Neuronal stem cell (in vitro differentiated cells): ENCODE data around the gene IRF2BPL.

Experiments
- DNase-seq: peaks from one replicate; pipeline ENCODE4 v3.0.0-alpha.2; 2013; ENCODE audit warnings: low spot score
- H2AFZ ChIP-seq: one replicate; pipeline ENCODE4 v1.6.1; 2013; ENCODE audit warnings: mild to moderate bottlenecking, low read length, inconsistent platforms
- H2AK5ac ChIP-seq: 2 replicates; pipeline ENCODE4 v1.6.1; 2013; ENCODE audit warnings: low read depth, mild to moderate bottlenecking, inconsistent platforms, low read length, moderate library complexity, mixed read lengths
- H2BK120ac ChIP-seq: 2 replicates; pipeline ENCODE4 v1.6.1; 2013; ENCODE audit warnings: low read depth, mild to moderate bottlenecking, inconsistent platforms, low read length, moderate library complexity, mixed read lengths
- H2BK12ac ChIP-seq: one replicate; pipeline ENCODE4 v1.6.1; 2013; ENCODE audit warnings: low read length, inconsistent platforms
- H2BK15ac ChIP-seq: 2 replicates; pipeline ENCODE4 v1.6.1; 2013; ENCODE audit warnings: mild to moderate bottlenecking, low read length, inconsistent platforms, mixed read lengths
- H2BK5ac ChIP-seq: one replicate; pipeline ENCODE4 v1.6.1; 2013; ENCODE audit warnings: inconsistent platforms, mild to moderate bottlenecking, low read length, moderate library complexity
- H3K14ac ChIP-seq: one replicate; pipeline ENCODE4 v1.6.1; 2013; ENCODE audit warnings: low read length, inconsistent platforms
- H3K18ac ChIP-seq: 2 replicates; pipeline ENCODE4 v1.6.1; 2013; ENCODE audit warnings: low read length, inconsistent platforms
- H3K23ac ChIP-seq: 2 replicates; pipeline ENCODE4 v1.6.1; 2013; ENCODE audit warnings: low read depth, mild to moderate bottlenecking, mixed read lengths, low read length, inconsistent platforms; ENCODE audit not compliant: poor library complexity
- H3K27ac ChIP-seq: replicated peaks from 3 replicates; pipeline ENCODE4 v1.5.1; 2013; ENCODE audit warnings: low read length, inconsistent platforms
- H3K27me3 ChIP-seq, 3 experiments: 2 replicates each; pipeline ENCODE4 v1.6.1; 2013; ENCODE audit warnings: low read length in 3 of 3, mild to moderate bottlenecking in 2 of 3, inconsistent platforms in 1 of 3, low read depth in 1 of 3, mixed read lengths in 1 of 3, moderate library complexity in 1 of 3; ENCODE audit not compliant: control insufficient read depth in 3 of 3, insufficient read depth in 3 of 3
- H3K36me3 ChIP-seq, 2 donors: replicated peaks in 1 of 2; 2 replicates each; pipeline ENCODE4 v1.6.1; 2013; ENCODE audit warnings: low read length in 2 of 2; ENCODE audit not compliant: control insufficient read depth in 2 of 2, insufficient read depth in 2 of 2
- H3K4ac ChIP-seq: 2 replicates; pipeline ENCODE4 v1.6.1; 2013; ENCODE audit warnings: inconsistent platforms, mild to moderate bottlenecking, low read length, moderate library complexity
- H3K4me1 ChIP-seq, 2 donors: 1 replicate in 1 of 2; 2 replicates in 1 of 2; pipeline ENCODE4 v1.6.1; 2013; ENCODE audit warnings: low read length in 2 of 2, low read depth in 1 of 2; ENCODE audit not compliant: control insufficient read depth in 2 of 2, insufficient read depth in 1 of 2
- H3K4me2 ChIP-seq: one replicate; pipeline ENCODE4 v1.6.1; 2013; ENCODE audit warnings: mild to moderate bottlenecking, low read length, inconsistent platforms; ENCODE audit not compliant: insufficient read depth, poor library complexity, severe bottlenecking
- H3K4me3 ChIP-seq, 2 donors: 2 replicates each; pipeline ENCODE4 v1.5.1; 2013; ENCODE audit warnings: low read length in 2 of 2, mild to moderate bottlenecking in 2 of 2, inconsistent platforms in 1 of 2, moderate library complexity in 1 of 2
- H3K79me1 ChIP-seq: one replicate; pipeline ENCODE4 v1.6.1; 2013; ENCODE audit warnings: low read depth, mild to moderate bottlenecking, inconsistent platforms, low read length, moderate library complexity
- H3K9ac ChIP-seq: one replicate; pipeline ENCODE4 v1.6.1; 2013; ENCODE audit warnings: mild to moderate bottlenecking, low read depth, low read length, inconsistent platforms; ENCODE audit not compliant: poor library complexity
- H3K9me3 ChIP-seq, 2 donors: replicated peaks in 1 of 2; 2 replicates each; pipeline versions ENCODE3 to v1.6.1; 2013; ENCODE audit warnings: low read length in 2 of 2, mild to moderate bottlenecking in 2 of 2, inconsistent platforms in 1 of 2, low read depth in 1 of 2, mixed read lengths in 1 of 2, moderate library complexity in 1 of 2; ENCODE audit not compliant: control insufficient read depth in 2 of 2, insufficient read depth in 1 of 2
- H4K8ac ChIP-seq: one replicate; pipeline ENCODE4 v1.6.1; 2013; ENCODE audit warnings: low read depth, mild to moderate bottlenecking, inconsistent platforms, low read length, moderate library complexity
- H4K91ac ChIP-seq: one replicate; pipeline ENCODE4 v1.6.1; 2013; ENCODE audit warnings: low read length, low read depth, mild to moderate bottlenecking, inconsistent platforms; ENCODE audit not compliant: poor library complexity
- WGBS, 2 donors: extraction: QIAGEN DNeasy Blood & Tissue Kit; methylation state at CpG; one replicate each; pipeline ENCODE4 v1.1.7; 2013; ENCODE audit warnings: missing lambda C conversion rate in 2 of 2, mixed read lengths in 1 of 2; ENCODE audit not compliant: insufficient read length in 2 of 2, insufficient replicate concordance in 1 of 2; ENCODE audit errors: extremely low coverage in 2 of 2; 5-methylcytosine and 5-hydroxymethylcytosine counted together

IRF2BPL gene

GRCh38 chr14:77062261-77062660, 33.8 kb upstream of the IRF2BPL start:
- H3K14ac ChIP-seq: peak overlapping the region; percentile 65
- H4K8ac ChIP-seq: no peak overlapping the region
- H3K4me2 ChIP-seq: no peak overlapping the region
- peaks cover 0 to 4% of the 10 kb centered on the region in 2 donors for H3K9me3 ChIP-seq
- no peak overlapping the region for H3K9ac ChIP-seq
- no peak overlapping the region for H2BK5ac ChIP-seq
- H2AK5ac ChIP-seq: no peak overlapping the region
- H2BK12ac ChIP-seq: no peak overlapping the region
- no peak overlapping the region for H3K4ac ChIP-seq
- H3K4me3 ChIP-seq: no peak overlapping the region
- H2BK120ac ChIP-seq: no peak overlapping the region
- no peaks in the 10 kb centered on the region for H3K36me3 ChIP-seq
- H2BK15ac ChIP-seq: no peak overlapping the region
- no peak overlapping the region for H3K18ac ChIP-seq
- no peaks in the 10 kb centered on the region for H3K79me1 ChIP-seq
- H2AFZ ChIP-seq: no peak overlapping the region
- peaks cover 8 to 24% of the 10 kb centered on the region in 2 donors for H3K4me1 ChIP-seq
- no peak overlapping the region for H3K27ac ChIP-seq
- H3K23ac ChIP-seq: no peak overlapping the region
- no peak overlapping the region for H4K91ac ChIP-seq
- no peaks in the 10 kb centered on the region for H3K27me3 ChIP-seq
- WGBS, 2 donors: no CpG with 5 or more reads among the region's 3 CpGs
- no peak for DNase-seq

GRCh38 chr14:77061630-77062257, 33.2 kb upstream of the IRF2BPL start:
- no peak overlapping the region for H2BK120ac ChIP-seq
- H4K91ac ChIP-seq: no peak overlapping the region
- DNase-seq: no peak
- no peak overlapping the region for H2AFZ ChIP-seq
- no peak overlapping the region for H3K4me3 ChIP-seq
- no peak overlapping the region for H3K27ac ChIP-seq
- H2BK12ac ChIP-seq: no peak overlapping the region
- H3K9me3 ChIP-seq: peaks cover 0 to 4% of the 10 kb centered on the region in 2 donors
- H3K14ac ChIP-seq: no peak overlapping the region
- H3K18ac ChIP-seq: peak overlapping the region; percentile 19
- WGBS, 2 donors: no CpG with 5 or more reads among the region's 12 CpGs
- H3K4me1 ChIP-seq: peaks cover 8 to 21% of the 10 kb centered on the region in 2 donors
- no peak overlapping the region for H3K4ac ChIP-seq
- no peaks in the 10 kb centered on the region for H3K79me1 ChIP-seq
- H2BK15ac ChIP-seq: no peak overlapping the region
- H3K36me3 ChIP-seq: no peaks in the 10 kb centered on the region
- H2AK5ac ChIP-seq: no peak overlapping the region
- H3K9ac ChIP-seq: no peak overlapping the region
- H3K23ac ChIP-seq: no peak overlapping the region
- H3K4me2 ChIP-seq: no peak overlapping the region
- no peak overlapping the region for H2BK5ac ChIP-seq
- H3K27me3 ChIP-seq: no peaks in the 10 kb centered on the region
- no peak overlapping the region for H4K8ac ChIP-seq

DNA sequence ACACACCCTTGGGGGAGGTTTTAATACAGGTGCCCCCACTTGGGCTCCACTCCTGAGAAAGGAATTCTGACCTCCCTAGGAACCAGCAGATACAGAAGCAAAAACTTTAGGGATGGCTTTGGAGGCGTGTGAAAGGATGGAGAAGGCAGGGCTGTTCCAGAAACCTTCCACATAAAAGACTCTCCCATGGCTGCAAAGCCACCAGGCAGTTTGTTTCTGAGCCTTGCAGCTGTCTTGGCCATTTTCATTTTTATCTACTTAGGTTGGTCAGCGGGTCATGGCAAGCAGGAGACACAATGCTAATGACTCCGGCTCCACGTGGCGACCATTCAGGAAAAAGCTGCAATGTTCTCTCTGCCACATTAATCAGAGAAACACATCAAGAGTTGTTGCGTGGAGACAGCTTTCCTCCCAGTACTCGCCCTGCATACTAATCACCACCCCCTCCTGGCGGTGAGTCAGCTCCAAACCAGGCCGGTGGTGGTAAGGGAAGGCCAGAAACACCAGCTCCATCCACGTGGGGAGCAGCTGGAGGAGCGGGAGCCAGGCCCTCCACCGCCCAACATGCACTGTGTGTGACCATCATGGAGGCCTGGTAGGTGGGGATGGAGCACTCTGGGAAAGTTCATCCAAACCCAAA, 30.9 kb upstream of the IRF2BPL start:
- Histone ChIP-seq H3K4ac (no peak overlapping the region), H3K4me2 (no peak overlapping the region), H3K27ac (no peak overlapping the region)

GRCh38 chr14:77058785-77059184, 30.3 kb upstream of the IRF2BPL start:
- no peak overlapping the region for H3K4ac ChIP-seq
- H2BK5ac ChIP-seq: no peak overlapping the region
- no peak overlapping the region for H2BK12ac ChIP-seq
- no peak overlapping the region for H3K27ac ChIP-seq
- H3K18ac ChIP-seq: no peak overlapping the region
- H4K8ac ChIP-seq: no peak overlapping the region
- no peak overlapping the region for H3K23ac ChIP-seq
- WGBS, 2 donors: no CpG with 5 or more reads among the region's 9 CpGs
- no peaks in the 10 kb centered on the region for H3K79me1 ChIP-seq
- no peaks in the 10 kb centered on the region for H3K27me3 ChIP-seq
- peaks cover 0 to 4% of the 10 kb centered on the region in 2 donors for H3K9me3 ChIP-seq
- H3K14ac ChIP-seq: no peak overlapping the region
- no peak overlapping the region for H2BK120ac ChIP-seq
- DNase-seq: no peak
- H2BK15ac ChIP-seq: no peak overlapping the region
- no peak overlapping the region for H4K91ac ChIP-seq
- peak overlapping the region; percentile 9 for H2AK5ac ChIP-seq
- no peak overlapping the region for H3K4me2 ChIP-seq
- peaks cover 0 to 14% of the 10 kb centered on the region in 2 donors for H3K4me1 ChIP-seq
- no peak overlapping the region for H3K9ac ChIP-seq
- peak overlapping the region; percentile 82 for H2AFZ ChIP-seq
- no peak overlapping the region for H3K4me3 ChIP-seq
- no peaks in the 10 kb centered on the region for H3K36me3 ChIP-seq

More for the DNA sequence above, 30.9 kb upstream of the IRF2BPL start:
- H3K79me1 ChIP-seq: no peaks in the 10 kb centered on the region
- no peaks in the 10 kb centered on the region for H3K36me3 ChIP-seq
- H2AK5ac ChIP-seq: no peak overlapping the region
- no CpG with 5 or more reads among the region's 12 CpGs for WGBS, 2 donors
- no peak overlapping the region for H3K18ac ChIP-seq
- H4K8ac ChIP-seq: no peak overlapping the region
- H3K14ac ChIP-seq: no peak overlapping the region
- H4K91ac ChIP-seq: no peak overlapping the region
- no peak for DNase-seq
- no peak overlapping the region for H2BK12ac ChIP-seq
- H3K4me1 ChIP-seq: peaks cover 4 to 16% of the 10 kb centered on the region in 2 donors
- H3K9me3 ChIP-seq: peaks cover 0 to 4% of the 10 kb centered on the region in 2 donors
- no peak overlapping the region for H3K23ac ChIP-seq
- peak overlapping the region; percentile 82 for H2AFZ ChIP-seq
- H3K27me3 ChIP-seq: no peaks in the 10 kb centered on the region
- peak overlapping the region in 1 of 2 donors; percentile 6 for H3K4me3 ChIP-seq
- H2BK5ac ChIP-seq: no peak overlapping the region
- no peak overlapping the region for H2BK120ac ChIP-seq
- no peak overlapping the region for H3K9ac ChIP-seq
- peak overlapping the region; percentile 44 for H2BK15ac ChIP-seq
